HepG2 (cell line): ENCODE measurements around the gene KLHL21. TPM values are rescaled to one million over a fixed set of nuclear protein-coding genes. Genes with fewer than 3 reads are reported as not detected.

Experiments used
- FOXC1 ChIP-seq: sonication (generic); formaldehyde crosslinking; IDR thresholded peaks from 2 replicates; pipeline ENCODE4 v1.8.0; 2022; ENCODE audit warnings: mild to moderate bottlenecking, missing genetic modification reagents, borderline replicate concordance
- KDM5B ChIP-seq: sonication (generic); formaldehyde crosslinking; IDR thresholded peaks from 2 replicates; pipeline ENCODE4 v1.4.0; 2020; ENCODE audit warnings: missing genetic modification reagents, mild to moderate bottlenecking, borderline replicate concordance
- RARG ChIP-seq: sonication (generic); formaldehyde crosslinking; IDR thresholded peaks from 2 replicates; pipeline ENCODE4 v1.4.0; 2020; ENCODE audit warnings: low read depth, mild to moderate bottlenecking, missing genetic modification reagents
- RBFOX2 ChIP-seq: fragments of 200-400 bp; formaldehyde crosslinking; IDR thresholded peaks from 2 replicates; pipeline ENCODE4 v1.6.1; 2017; ENCODE audit warnings: low read depth, mild to moderate bottlenecking, low read length
- ZNF335 ChIP-seq: sonication (generic); formaldehyde crosslinking; IDR thresholded peaks from 2 replicates; pipeline ENCODE4 v1.4.0; 2020; ENCODE audit warnings: missing genetic modification reagents
- polyA plus RNA-seq, 8 experiments: library from polyadenylated mRNA; depleted of rRNA in 3 of 8; stranded (reverse) in 7 of 8; unstranded in 1 of 8; fragments of >200 nt; fragmentation: Illumina TruSeq in 4 of 8; extraction: Trizol in 4 of 8; gene quantifications; 2 replicates each; pipeline versions ENCODE4 v1.2.1 to v1.2.3, GENCODE V29; 2011 to 2016; ENCODE audit warnings: low read depth in 4 of 8, missing spikeins in 1 of 8, mixed read lengths in 1 of 8; ENCODE audit not compliant: insufficient read depth in 1 of 8
- total RNA-seq, 5 experiments: library from RNA; depleted of rRNA; stranded (reverse); fragments of >200 nt; fragmentation: Illumina TruSeq; extraction: Trizol; gene quantifications; 2 replicates each; pipeline ENCODE4 v1.2.3, GENCODE V29; 2016; ENCODE audit warnings: low read depth in 1 of 5
- TF ChIP-seq, protein P1 (sequence below): sonication (generic); formaldehyde crosslinking; IDR thresholded peaks from 2 replicates; pipeline ENCODE4 v1.4.0; 2020; ENCODE audit warnings: missing genetic modification reagents
- TF ChIP-seq, protein P2 (sequence below): sonication (generic); formaldehyde crosslinking; IDR thresholded peaks from 2 replicates; pipeline ENCODE4 v1.8.1; 2023; ENCODE audit warnings: mild to moderate bottlenecking, missing genetic modification reagents
- TF ChIP-seq, protein P3 (sequence below): IDR thresholded peaks from 2 replicates; pipeline ENCODE4 v1.6.1; 2016; ENCODE audit warnings: missing compliant biosample characterization, missing genetic modification reagents, borderline replicate concordance
- TF ChIP-seq, protein P4 (sequence below): sonication (generic); formaldehyde crosslinking; IDR thresholded peaks from 2 replicates; pipeline ENCODE4 v1.4.0; 2020; ENCODE audit warnings: low read depth, missing genetic modification reagents
- TF ChIP-seq, protein P5 (sequence below): sonication (generic); formaldehyde crosslinking; IDR thresholded peaks from 2 replicates; pipeline ENCODE4 v1.4.0; 2020; ENCODE audit warnings: mild to moderate bottlenecking, missing genetic modification reagents

KLHL21 gene
- total and polyA plus RNA-seq, 2 of the 13 experiments (the other 11 are each of a cell fraction or from before 2014, with no cell fraction given): 14.8 to 25.0 TPM

DNA sequence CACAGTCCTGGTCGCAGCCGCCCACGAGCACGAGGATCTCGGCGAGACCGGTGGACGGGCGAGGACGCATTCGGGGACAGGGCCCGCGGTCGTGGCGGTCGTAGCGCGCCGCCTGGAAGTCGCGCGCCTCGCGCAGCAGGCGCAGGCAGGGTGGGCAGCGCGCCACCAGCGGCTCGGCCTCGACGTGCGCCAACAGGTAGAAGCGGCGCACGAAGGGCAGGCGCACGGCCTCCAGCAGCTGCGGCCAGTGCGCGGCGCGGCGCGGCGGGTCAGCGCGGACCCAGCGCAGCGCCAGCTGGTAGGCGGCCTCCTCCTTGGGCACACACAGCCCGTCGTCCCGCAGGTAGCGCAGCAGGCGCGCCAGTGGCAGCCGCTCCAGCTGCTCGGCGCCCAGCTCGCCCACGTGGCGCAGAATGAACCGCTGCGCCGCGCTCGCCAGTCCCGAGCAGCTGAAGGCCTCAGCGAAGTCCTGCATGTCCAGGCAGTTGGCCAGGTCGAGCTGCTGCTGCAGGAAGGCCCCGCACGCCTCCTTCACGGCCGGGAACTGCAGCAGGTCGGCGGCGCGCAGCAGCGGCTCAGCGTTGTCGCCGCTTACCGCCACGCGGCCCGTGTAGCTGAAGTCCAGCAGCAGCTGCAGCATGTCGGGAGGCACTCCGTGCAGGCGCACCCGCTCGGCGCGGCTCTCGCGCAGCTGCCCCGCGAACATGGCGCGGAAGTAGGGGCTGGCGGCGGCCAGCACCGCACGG is 573 bp downstream of the KLHL21 start (continued):
- TF ChIP-seq, protein P1, sequence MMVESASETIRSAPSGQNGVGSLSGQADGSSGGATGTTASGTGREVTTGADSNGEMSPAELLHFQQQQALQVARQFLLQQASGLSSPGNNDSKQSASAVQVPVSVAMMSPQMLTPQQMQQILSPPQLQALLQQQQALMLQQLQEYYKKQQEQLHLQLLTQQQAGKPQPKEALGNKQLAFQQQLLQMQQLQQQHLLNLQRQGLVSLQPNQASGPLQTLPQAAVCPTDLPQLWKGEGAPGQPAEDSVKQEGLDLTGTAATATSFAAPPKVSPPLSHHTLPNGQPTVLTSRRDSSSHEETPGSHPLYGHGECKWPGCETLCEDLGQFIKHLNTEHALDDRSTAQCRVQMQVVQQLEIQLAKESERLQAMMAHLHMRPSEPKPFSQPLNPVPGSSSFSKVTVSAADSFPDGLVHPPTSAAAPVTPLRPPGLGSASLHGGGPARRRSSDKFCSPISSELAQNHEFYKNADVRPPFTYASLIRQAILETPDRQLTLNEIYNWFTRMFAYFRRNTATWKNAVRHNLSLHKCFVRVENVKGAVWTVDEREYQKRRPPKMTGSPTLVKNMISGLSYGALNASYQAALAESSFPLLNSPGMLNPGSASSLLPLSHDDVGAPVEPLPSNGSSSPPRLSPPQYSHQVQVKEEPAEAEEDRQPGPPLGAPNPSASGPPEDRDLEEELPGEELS (CRISPR knock-in tag): no peak
- TF ChIP-seq KDM5B (peak; percentile 21), RARG (CRISPR knock-in tag) (no peak), RBFOX2 (peak; percentile 62; the same call in 1 of the 2 replicates), FOXC1 (CRISPR knock-in tag) (peak; percentile 76; the same call in 1 of the 2 replicates), ZNF335 (no peak)
- TF ChIP-seq, protein P2, sequence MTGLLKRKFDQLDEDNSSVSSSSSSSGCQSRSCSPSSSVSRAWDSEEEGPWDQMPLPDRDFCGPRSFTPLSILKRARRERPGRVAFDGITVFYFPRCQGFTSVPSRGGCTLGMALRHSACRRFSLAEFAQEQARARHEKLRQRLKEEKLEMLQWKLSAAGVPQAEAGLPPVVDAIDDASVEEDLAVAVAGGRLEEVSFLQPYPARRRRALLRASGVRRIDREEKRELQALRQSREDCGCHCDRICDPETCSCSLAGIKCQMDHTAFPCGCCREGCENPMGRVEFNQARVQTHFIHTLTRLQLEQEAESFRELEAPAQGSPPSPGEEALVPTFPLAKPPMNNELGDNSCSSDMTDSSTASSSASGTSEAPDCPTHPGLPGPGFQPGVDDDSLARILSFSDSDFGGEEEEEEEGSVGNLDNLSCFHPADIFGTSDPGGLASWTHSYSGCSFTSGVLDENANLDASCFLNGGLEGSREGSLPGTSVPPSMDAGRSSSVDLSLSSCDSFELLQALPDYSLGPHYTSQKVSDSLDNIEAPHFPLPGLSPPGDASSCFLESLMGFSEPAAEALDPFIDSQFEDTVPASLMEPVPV (CRISPR knock-in tag): no peak
- TF ChIP-seq, protein P3, sequence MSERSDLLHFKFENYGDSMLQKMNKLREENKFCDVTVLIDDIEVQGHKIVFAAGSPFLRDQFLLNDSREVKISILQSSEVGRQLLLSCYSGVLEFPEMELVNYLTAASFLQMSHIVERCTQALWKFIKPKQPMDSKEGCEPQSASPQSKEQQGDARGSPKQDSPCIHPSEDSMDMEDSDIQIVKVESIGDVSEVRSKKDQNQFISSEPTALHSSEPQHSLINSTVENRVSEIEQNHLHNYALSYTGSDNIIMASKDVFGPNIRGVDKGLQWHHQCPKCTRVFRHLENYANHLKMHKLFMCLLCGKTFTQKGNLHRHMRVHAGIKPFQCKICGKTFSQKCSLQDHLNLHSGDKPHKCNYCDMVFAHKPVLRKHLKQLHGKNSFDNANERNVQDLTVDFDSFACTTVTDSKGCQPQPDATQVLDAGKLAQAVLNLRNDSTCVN (CRISPR knock-in tag): no peak
- TF ChIP-seq, protein P4, sequence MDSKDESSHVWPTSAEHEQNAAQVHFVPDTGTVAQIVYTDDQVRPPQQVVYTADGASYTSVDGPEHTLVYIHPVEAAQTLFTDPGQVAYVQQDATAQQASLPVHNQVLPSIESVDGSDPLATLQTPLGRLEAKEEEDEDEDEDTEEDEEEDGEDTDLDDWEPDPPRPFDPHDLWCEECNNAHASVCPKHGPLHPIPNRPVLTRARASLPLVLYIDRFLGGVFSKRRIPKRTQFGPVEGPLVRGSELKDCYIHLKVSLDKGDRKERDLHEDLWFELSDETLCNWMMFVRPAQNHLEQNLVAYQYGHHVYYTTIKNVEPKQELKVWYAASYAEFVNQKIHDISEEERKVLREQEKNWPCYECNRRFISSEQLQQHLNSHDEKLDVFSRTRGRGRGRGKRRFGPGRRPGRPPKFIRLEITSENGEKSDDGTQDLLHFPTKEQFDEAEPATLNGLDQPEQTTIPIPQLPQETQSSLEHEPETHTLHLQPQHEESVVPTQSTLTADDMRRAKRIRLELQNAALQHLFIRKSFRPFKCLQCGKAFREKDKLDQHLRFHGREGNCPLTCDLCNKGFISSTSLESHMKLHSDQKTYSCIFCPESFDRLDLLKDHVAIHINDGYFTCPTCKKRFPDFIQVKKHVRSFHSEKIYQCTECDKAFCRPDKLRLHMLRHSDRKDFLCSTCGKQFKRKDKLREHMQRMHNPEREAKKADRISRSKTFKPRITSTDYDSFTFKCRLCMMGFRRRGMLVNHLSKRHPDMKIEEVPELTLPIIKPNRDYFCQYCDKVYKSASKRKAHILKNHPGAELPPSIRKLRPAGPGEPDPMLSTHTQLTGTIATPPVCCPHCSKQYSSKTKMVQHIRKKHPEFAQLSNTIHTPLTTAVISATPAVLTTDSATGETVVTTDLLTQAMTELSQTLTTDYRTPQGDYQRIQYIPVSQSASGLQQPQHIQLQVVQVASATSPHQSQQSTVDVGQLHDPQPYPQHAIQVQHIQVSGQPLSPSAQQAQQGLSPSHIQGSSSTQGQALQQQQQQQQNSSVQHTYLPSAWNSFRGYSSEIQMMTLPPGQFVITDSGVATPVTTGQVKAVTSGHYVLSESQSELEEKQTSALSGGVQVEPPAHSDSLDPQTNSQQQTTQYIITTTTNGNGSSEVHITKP: no peak
- TF ChIP-seq, protein P5, sequence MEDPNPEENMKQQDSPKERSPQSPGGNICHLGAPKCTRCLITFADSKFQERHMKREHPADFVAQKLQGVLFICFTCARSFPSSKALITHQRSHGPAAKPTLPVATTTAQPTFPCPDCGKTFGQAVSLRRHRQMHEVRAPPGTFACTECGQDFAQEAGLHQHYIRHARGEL (CRISPR knock-in tag): no peak
